ENCODE results near the gene NTRK1.
A peak's percentile ranks its signal among the peaks of the same experiment; 100 is the strongest.
"Not testable (repeated sequence)": the region's sequence is repeated elsewhere in the genome, so short reads cannot be mapped to it uniquely, and the experiment has no call there.

NTRK1 gene

GRCh38 chr1:156913809-156914387 is 53.2 kb downstream of the NTRK1 start:
- no peak for DNase-seq (ENCODE audit: low spot score)

GRCh38 chr1:156914440-156914856 is 53.8 kb downstream of the NTRK1 start:
- DNase-seq (ENCODE audit: low spot score) = no peak

- DNase-seq (ENCODE audit: low spot score) = peak; percentile 24
Measured at GRCh38 chr1:156920233-156921052, 59.8 kb downstream of the NTRK1 start, which contains the start of gene LRRC71. LRRC71 (plus strand) TSS chr1:156920632; CDS start chr1:156920804, 172 bp downstream.

GRCh38 chr1:156921053-156921529 is 60.4 kb downstream of the NTRK1 start:
- no peak for DNase-seq (ENCODE audit: low spot score)

- no peak for DNase-seq (ENCODE audit: low spot score)
Measured at GRCh38 chr1:156922986-156923669, 62.5 kb downstream of the NTRK1 start.

- no peak for DNase-seq (ENCODE audit: low spot score)
Measured at GRCh38 chr1:156923670-156924477, 63.2 kb downstream of the NTRK1 start.

- DNase-seq (ENCODE audit: low spot score) = no peak
Measured at GRCh38 chr1:156924478-156925153, 64.0 kb downstream of the NTRK1 start.

- no peak for DNase-seq (ENCODE audit: low spot score)
Measured at GRCh38 chr1:156925154-156926010, 64.7 kb downstream of the NTRK1 start.

- no peak for DNase-seq (ENCODE audit: low spot score)
Measured at GRCh38 chr1:156926175-156926574, 65.5 kb downstream of the NTRK1 start.

GRCh38 chr1:156926695-156927094 is 66.0 kb downstream of the NTRK1 start:
- not testable (repeated sequence) for DNase-seq (ENCODE audit: low spot score)

GRCh38 chr1:156927215-156928042 is 66.8 kb downstream of the NTRK1 start:
- DNase-seq (ENCODE audit: low spot score) = peak; percentile 48

GRCh38 chr1:156928043-156928602 is 67.5 kb downstream of the NTRK1 start:
- no peak for DNase-seq (ENCODE audit: low spot score)

GRCh38 chr1:156929596-156930238 is 69.1 kb downstream of the NTRK1 start:
- no peak for DNase-seq (ENCODE audit: low spot score)

- DNase-seq (ENCODE audit: low spot score) = no peak
Measured at GRCh38 chr1:156930483-156930882, 69.8 kb downstream of the NTRK1 start.
